GM23338 (cell line): ENCODE results near the gene APOL5. TPM values are rescaled to one million over a fixed set of nuclear protein-coding genes. Genes with fewer than 3 reads are reported as not detected.

Experiments used
- ATAC-seq: fragments of 200-7000 bp; cut with Tn5 transposase; 3 replicates; pipeline ENCODE4 v1.9.1; 2020
- DNase-seq: peaks from one replicate; pipeline ENCODE4 v3.0.0-alpha.2; 2015; ENCODE audit warnings: low spot score
- H2AFZ ChIP-seq: fragments of 200-600 bp; sonication (generic); 2 replicates; pipeline ENCODE4 v1.8.0; 2016; ENCODE audit warnings: antibody characterized with exemption, mild to moderate bottlenecking, moderate library complexity
- H3F3A ChIP-seq: fragments of 200-600 bp; sonication (generic); replicated peaks from 2 replicates; pipeline ENCODE4 v1.8.0; 2017; ENCODE audit warnings: antibody characterized with exemption, mixed run types, low read depth
- H3K27ac ChIP-seq: fragments of 200-600 bp; sonication (generic); 2 replicates; pipeline ENCODE4 v1.6.1; 2016; ENCODE audit warnings: low read depth
- H3K27me3 ChIP-seq: fragments of 200-600 bp; sonication (generic); 2 replicates; pipeline ENCODE4 v1.8.0; 2016; ENCODE audit warnings: mild to moderate bottlenecking, mixed run types, moderate library complexity; ENCODE audit not compliant: insufficient read depth
- H3K36me3 ChIP-seq: fragments of 200-600 bp; sonication (generic); 2 replicates; pipeline ENCODE4 v1.8.0; 2016; ENCODE audit warnings: mild to moderate bottlenecking; ENCODE audit not compliant: insufficient read depth
- H3K4me1 ChIP-seq: fragments of 200-600 bp; sonication (generic); 2 replicates; pipeline ENCODE4 v1.8.0; 2016; ENCODE audit warnings: mild to moderate bottlenecking, moderate library complexity; ENCODE audit not compliant: insufficient read depth
- H3K4me2 ChIP-seq: fragments of 200-600 bp; sonication (generic); 2 replicates; pipeline ENCODE4 v1.7.1; 2017; ENCODE audit warnings: mixed run types
- H3K4me3 ChIP-seq: fragments of 200-600 bp; sonication (generic); 2 replicates; pipeline ENCODE4 v1.6.1; 2016; ENCODE audit warnings: mixed run types
- H3K79me2 ChIP-seq: fragments of 200-600 bp; sonication (generic); replicated peaks from 2 replicates; pipeline ENCODE4 v1.8.0; 2017; ENCODE audit warnings: mild to moderate bottlenecking; ENCODE audit not compliant: insufficient read depth
- H3K9me2 ChIP-seq: fragments of 200-600 bp; sonication (generic); 2 replicates; pipeline ENCODE4 v1.8.0; 2017; ENCODE audit not compliant: insufficient read depth
- H4K20me1 ChIP-seq: fragments of 200-600 bp; sonication (generic); replicated peaks from 2 replicates; pipeline ENCODE4 v1.8.0; 2017; ENCODE audit warnings: mild to moderate bottlenecking; ENCODE audit not compliant: insufficient read depth
- H3K27ac Mint-ChIP-seq: 2 replicates; pipeline ENCODE4 v1.8.0; 2020; ENCODE audit warnings: inconsistent platforms, mild to moderate bottlenecking, moderate library complexity, mixed read lengths
- H3K27me3 Mint-ChIP-seq: 3 replicates; pipeline ENCODE4 v1.8.0; 2022; ENCODE audit warnings: low read depth, mild to moderate bottlenecking, moderate library complexity, mixed read lengths, inconsistent platforms; ENCODE audit not compliant: insufficient read depth, poor library complexity
- H3K36me3 Mint-ChIP-seq: 3 replicates; pipeline ENCODE4 v1.8.0; 2021; ENCODE audit warnings: low read depth, mild to moderate bottlenecking, inconsistent platforms, moderate library complexity, mixed read lengths
- H3K4me1 Mint-ChIP-seq: 3 replicates; pipeline ENCODE4 v1.8.0; 2020; ENCODE audit warnings: mild to moderate bottlenecking, inconsistent platforms, mixed read lengths
- H3K4me3 Mint-ChIP-seq: 3 replicates; pipeline ENCODE4 v1.8.0; 2021; ENCODE audit warnings: moderate library complexity, mild to moderate bottlenecking, inconsistent platforms, mixed read lengths
- H3K9me3 Mint-ChIP-seq: 3 replicates; pipeline ENCODE4 v1.8.0; 2020; ENCODE audit warnings: moderate library complexity, mild to moderate bottlenecking, inconsistent platforms, mixed read lengths
- CTCF ChIP-seq, 2 experiments: fragments of 200-600 bp in 1 of 2; sonication (generic) in 1 of 2; conservative IDR thresholded peaks; 2 replicates each; pipeline versions ENCODE4 v1.5.1 to v1.6.1; 2016 to 2017; ENCODE audit warnings: antibody characterized with exemption in 2 of 2, low read depth in 2 of 2, mild to moderate bottlenecking in 2 of 2, moderate library complexity in 1 of 2
- REST ChIP-seq: IDR thresholded peaks from one replicate; pipeline ENCODE4 v1.6.1; 2018; ENCODE audit warnings: antibody characterized with exemption; ENCODE audit not compliant: unreplicated experiment
- long read RNA-seq: library from polyadenylated mRNA; unstranded; transcript quantifications from one replicate; pipeline ENCODE4 v2.0.0, GENCODE V29; 2020; ENCODE audit not compliant: unreplicated experiment
- polyA plus RNA-seq: library from polyadenylated mRNA; unstranded; fragments of >200 nt; fragmentation: Nextera tagmentation; extraction: Ambion mirVana; gene quantifications from 2 replicates; pipeline ENCODE4 v1.2.1, GENCODE V29; 2016
- total RNA-seq: library from RNA; depleted of rRNA; stranded (reverse); fragments of >200 nt; shearing (Covaris generic); gene quantifications from 2 replicates; pipeline ENCODE4 v1.2.3, GENCODE V29; 2014; rRNA removed

The APOL5 gene
- not detected in 2 replicates for total RNA-seq
- polyA plus RNA-seq = not detected in 2 replicates
- long read RNA-seq = 0 reads

- peaks cover 2% of the 10 kb centered on the region for H3K27me3 Mint-ChIP-seq
- ATAC-seq = no peak
Observed at GRCh38 chr22:35717572-35717971, at the start of gene APOL5. Gene APOL5 (plus strand): TSS chr22:35717872. CDS start chr22:35717872, 0 bp downstream.

More at GRCh38 chr22:35717572-35717971, at the start of gene APOL5:
- no peaks in the 10 kb centered on the region for H4K20me1 ChIP-seq
- 0 out of 2 replicates have a peak within 1 kb of the TSS, but pooled peaks have one; percentile 5 for H2AFZ ChIP-seq
- no peak within 1 kb of the TSS for H3K4me3 Mint-ChIP-seq
- TF ChIP-seq REST = no peak
- no peak for TF ChIP-seq CTCF (conservative IDR thresholded peaks at IDR 0.05; ENCODE audit: low read depth in 2 of 2)
- no peak for DNase-seq
- H3K27ac Mint-ChIP-seq = no peak within 1 kb of the TSS; the same call in 1 of the 2 replicates
- H3K9me3 Mint-ChIP-seq = peaks cover 3% of the 10 kb centered on the region; the same call in 1 of the 3 replicates
- no peak within 1 kb of the TSS for H3K27ac ChIP-seq
- no peaks in the 10 kb centered on the region for H3K79me2 ChIP-seq
- no peak within 1 kb of the TSS for H3K4me2 ChIP-seq
- no peaks in the 10 kb centered on the region for H3K9me2 ChIP-seq
- no peaks in the 10 kb centered on the region; the same call in 2 of the 3 replicates for H3K36me3 Mint-ChIP-seq
- H3K36me3 ChIP-seq = no peaks in the 10 kb centered on the region
- H3K4me1 ChIP-seq = no peaks in the 10 kb centered on the region
- H3K4me3 ChIP-seq = no peak within 1 kb of the TSS
- H3K4me1 Mint-ChIP-seq = no peaks in the 10 kb centered on the region
- H3K27me3 ChIP-seq = no peaks in the 10 kb centered on the region
- no peaks in the 10 kb centered on the region for H3F3A ChIP-seq
